HepG2 (cell line): ENCODE results near the gene SAE1. TPM values are rescaled to one million over a fixed set of nuclear protein-coding genes. Genes with fewer than 3 reads are reported as not detected.

Experiments used
- ATAC-seq: fragments of 200-7000 bp; cut with Tn5 transposase; 3 replicates; pipeline ENCODE4 v1.9.1; 2020; ENCODE audit warnings: mild to moderate bottlenecking, moderate library complexity
- BruUV-seq: library from RNA; stranded (reverse); fragments of 400-500 nt; replicated peaks from 2 replicates; lab custom pipeline; 2021; lab: Mats Ljungman, UMichigan
- CTCF ChIA-PET: fragments of 300-600 bp; formaldehyde crosslinking; extraction: SDS; loops from one replicate; lab custom pipeline; 2021; ENCODE audit warnings: low total read pairs, inconsistent platforms, low intra/inter-chr PET ratio; lab: Yijun Ruan, JAX
- POLR2A ChIA-PET: fragments of 350-600 bp; sonication (Branson Sonifier 250); formaldehyde crosslinking; loops from one replicate; lab custom pipeline; 2020; ENCODE audit warnings: antibody characterized with exemption, inconsistent platforms; lab: Yijun Ruan, JAX
- DNase-seq: peaks from one replicate; pipeline ENCODE4 v3.0.0-alpha.2; 2015; ENCODE audit warnings: low spot score
- FAIRE-seq: peaks from 3 replicates; lab custom pipeline; 2011; peaks lifted over from hg19 to GRCh38; lab: Jason Lieb, UNC
- H2AFZ ChIP-seq: one replicate; pipeline ENCODE4 v1.6.1; 2011; ENCODE audit warnings: low read length, inconsistent platforms
- H3K27ac ChIP-seq: fragments of 300-600 bp; 3 replicates; pipeline ENCODE4 v1.8.0; 2011; ENCODE audit warnings: mixed run types, mild to moderate bottlenecking, mixed read lengths, low read length, inconsistent platforms; ENCODE audit not compliant: insufficient read depth; ENCODE audit errors: extremely low read length
- H3K27me3 ChIP-seq, 2 experiments: fragments of 200-600 bp in 1 of 2; 2 replicates in 1 of 2; 3 replicates in 1 of 2; pipeline versions ENCODE4 v1.6.0 to v1.8.0; 2011; ENCODE audit warnings: low read length in 2 of 2, mild to moderate bottlenecking in 2 of 2, moderate library complexity in 2 of 2, inconsistent platforms in 1 of 2; ENCODE audit not compliant: insufficient read depth in 2 of 2, control insufficient read depth in 1 of 2
- H3K36me3 ChIP-seq, 2 experiments: fragments of 200-600 bp in 1 of 2; replicated peaks in 1 of 2; 2 replicates in 1 of 2; 3 replicates in 1 of 2; pipeline versions ENCODE4 v1.5.1 to v1.8.0; 2011; ENCODE audit warnings: low read length in 2 of 2, inconsistent platforms in 1 of 2; ENCODE audit not compliant: insufficient read depth in 2 of 2, control insufficient read depth in 1 of 2
- H3K4me1 ChIP-seq: 2 replicates; pipeline ENCODE4 v1.5.1; 2012; ENCODE audit warnings: low read length, inconsistent platforms; ENCODE audit not compliant: insufficient read depth
- H3K4me2 ChIP-seq: 2 replicates; pipeline ENCODE4 v1.6.0; 2011; ENCODE audit warnings: low read depth, low read length, inconsistent platforms
- H3K4me3 ChIP-seq, 3 experiments: fragments of 200-600 bp in 1 of 3; sonication (generic), shearing (Covaris generic) in 1 of 3; replicated peaks in 1 of 3; 2 replicates each; pipeline ENCODE4 v1.5.1; 2011 to 2016; ENCODE audit warnings: low read length in 3 of 3, inconsistent platforms in 2 of 3, low read depth in 2 of 3, mild to moderate bottlenecking in 2 of 3, control low read depth in 1 of 3, mixed read lengths in 1 of 3; ENCODE audit not compliant: insufficient read depth in 1 of 3
- H3K79me2 ChIP-seq: one replicate; pipeline ENCODE4 v1.6.1; 2011; ENCODE audit warnings: low read length, inconsistent platforms; ENCODE audit not compliant: insufficient read depth
- H3K9ac ChIP-seq: 2 replicates; pipeline ENCODE4 v1.6.0; 2011; ENCODE audit warnings: mild to moderate bottlenecking, low read depth, low read length, inconsistent platforms; ENCODE audit not compliant: insufficient read depth
- H3K9me3 ChIP-seq: 2 replicates; pipeline ENCODE4 v1.5.1; 2012; ENCODE audit warnings: mild to moderate bottlenecking, low read length
- H4K20me1 ChIP-seq: 2 replicates; pipeline ENCODE4 v1.6.0; 2011; ENCODE audit warnings: inconsistent platforms, mild to moderate bottlenecking, low read length, moderate library complexity; ENCODE audit not compliant: insufficient read depth
- ATM ChIP-seq: fragments of 450-650 bp; IDR thresholded peaks from 2 replicates; pipeline ENCODE4 v1.7.1; 2017; ENCODE audit warnings: mild to moderate bottlenecking, borderline replicate concordance
- E2F5 ChIP-seq: sonication (generic); formaldehyde crosslinking; conservative IDR thresholded peaks from 2 replicates; pipeline ENCODE4 v1.4.0; 2020; ENCODE audit warnings: missing genetic modification reagents
- FOXA1 ChIP-seq, 2 experiments: fragments of 450-650 bp in 1 of 2; sonication (generic) in 1 of 2; formaldehyde crosslinking in 1 of 2; IDR thresholded peaks; 2 replicates each; pipeline versions ENCODE4 v1.4.0 to v1.6.1; 2016 to 2020; ENCODE audit warnings: missing genetic modification reagents in 1 of 2
- IKZF4 ChIP-seq: sonication (generic); formaldehyde crosslinking; IDR thresholded peaks from 2 replicates; pipeline ENCODE4 v1.5.1; 2020; ENCODE audit warnings: borderline replicate concordance, mild to moderate bottlenecking, low read depth, missing genetic modification reagents; ENCODE audit errors: not compliant biosample characterization
- ISL2 ChIP-seq: sonication (generic); formaldehyde crosslinking; IDR thresholded peaks from 2 replicates; pipeline ENCODE4 v1.5.0; 2020; ENCODE audit warnings: missing genetic modification reagents
- MLX ChIP-seq: IDR thresholded peaks from 2 replicates; pipeline ENCODE4 v1.6.1; 2016
- MTF1 ChIP-seq: sonication (generic); formaldehyde crosslinking; IDR thresholded peaks from 2 replicates; pipeline ENCODE4 v1.5.0; 2020; ENCODE audit warnings: missing genetic modification reagents
- SALL1 ChIP-seq: sonication (generic); formaldehyde crosslinking; IDR thresholded peaks from 2 replicates; pipeline ENCODE4 v1.8.0; 2022; ENCODE audit warnings: mild to moderate bottlenecking, missing genetic modification reagents
- TEAD3 ChIP-seq: optimal IDR thresholded peaks from 2 replicates; pipeline ENCODE3; 2016; ENCODE audit warnings: borderline replicate concordance
- ZFP1 ChIP-seq: IDR thresholded peaks from 2 replicates; pipeline ENCODE4 v1.6.1; 2016
- ZNF235 ChIP-seq: sonication (generic); formaldehyde crosslinking; IDR thresholded peaks from 2 replicates; pipeline ENCODE4 v1.8.1; 2023; ENCODE audit warnings: mild to moderate bottlenecking, missing genetic modification reagents, borderline replicate concordance
- ZNF30 ChIP-seq: sonication (generic); formaldehyde crosslinking; IDR thresholded peaks from 2 replicates; pipeline ENCODE4 v1.5.0; 2020; ENCODE audit warnings: mild to moderate bottlenecking, missing genetic modification reagents
- ZNF530 ChIP-seq: sonication (generic); formaldehyde crosslinking; IDR thresholded peaks from 2 replicates; pipeline ENCODE4 v1.5.0; 2020; ENCODE audit warnings: low read depth, mild to moderate bottlenecking, missing genetic modification reagents
- ZNF549 ChIP-seq: sonication (generic); formaldehyde crosslinking; IDR thresholded peaks from 2 replicates; pipeline ENCODE4 v1.5.0; 2020; ENCODE audit warnings: missing genetic modification reagents
- ZSCAN29 ChIP-seq: sonication (generic); formaldehyde crosslinking; conservative IDR thresholded peaks from 2 replicates; pipeline ENCODE4 v1.4.0; 2020; ENCODE audit warnings: mild to moderate bottlenecking, missing genetic modification reagents
- WGBS: methylation state at CpG from one replicate; pipeline ENCODE4 v1.1.6; 2017; ENCODE audit warnings: low lambda C conversion rate; 5-methylcytosine and 5-hydroxymethylcytosine counted together
- in situ Hi-C: cut with HindIII; loops from 2 replicates; pipeline ENCODE4 v1.10.0; 2017; ENCODE audit warnings: low pct_unique_long_range_greater_than_20kb; ENCODE audit not compliant: extremely low pct_ligation_motif_present
- intact Hi-C: fragments of 100-400 bp; cut with micrococcal nuclease; formaldehyde crosslinking; loops from one replicate; pipeline ENCODE4 v1.10.0; 2022; ENCODE audit not compliant: unreplicated experiment
- polyA plus RNA-seq, 8 experiments: library from polyadenylated mRNA; depleted of rRNA in 3 of 8; stranded (reverse) in 7 of 8; unstranded in 1 of 8; fragments of >200 nt; fragmentation: Illumina TruSeq in 4 of 8; extraction: Trizol in 4 of 8; gene quantifications; 2 replicates each; pipeline versions ENCODE4 v1.2.1 to v1.2.3, GENCODE V29; 2011 to 2016; ENCODE audit warnings: low read depth in 4 of 8, missing spikeins in 1 of 8, mixed read lengths in 1 of 8; ENCODE audit not compliant: insufficient read depth in 1 of 8
- total RNA-seq, 5 experiments: library from RNA; depleted of rRNA; stranded (reverse); fragments of >200 nt; fragmentation: Illumina TruSeq; extraction: Trizol; gene quantifications; 2 replicates each; pipeline ENCODE4 v1.2.3, GENCODE V29; 2016; ENCODE audit warnings: low read depth in 1 of 5
- TF ChIP-seq, protein P1 (sequence below): sonication (generic); formaldehyde crosslinking; IDR thresholded peaks from 2 replicates; pipeline ENCODE4 v1.4.0; 2020; ENCODE audit warnings: missing genetic modification reagents
- TF ChIP-seq, protein P2 (sequence below): sonication (generic); formaldehyde crosslinking; IDR thresholded peaks from 2 replicates; pipeline ENCODE4 v1.4.0; 2020; ENCODE audit warnings: missing genetic modification reagents, borderline replicate concordance

SAE1 gene
- total and polyA plus RNA-seq, 2 of the 13 experiments (the other 11 are each of a cell fraction or from before 2014, with no cell fraction given) = 87.6 to 197 TPM

DNA sequence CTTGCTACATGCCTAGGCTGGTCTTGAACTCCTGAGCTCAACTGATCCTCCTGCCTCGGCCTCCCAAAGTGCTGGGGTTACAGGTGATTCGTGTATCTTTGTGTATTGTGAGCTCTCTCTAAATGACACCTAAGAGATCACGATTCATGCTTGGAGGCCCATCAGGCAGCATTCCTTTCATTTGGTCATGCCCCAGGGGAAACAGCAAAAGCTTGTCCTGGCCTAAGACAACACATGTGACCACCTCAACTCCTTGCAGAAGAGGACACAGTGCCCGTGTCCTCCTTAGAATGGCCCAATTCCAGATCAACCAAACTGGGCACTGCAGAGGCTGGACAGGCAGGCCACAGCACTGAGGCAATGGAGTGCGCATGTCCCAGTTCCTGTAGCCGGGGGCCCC, 49.5 kb upstream of the SAE1 start (continued):
- TF ChIP-seq IKZF4 = no peak
- TF ChIP-seq ZFP1 (CRISPR knock-in tag) = no peak
- TF ChIP-seq ZNF530 (CRISPR knock-in tag) = no peak
- no peak for TF ChIP-seq FOXA1 (IDR thresholded peaks at IDR 0.05)
- TF ChIP-seq FOXA1 (CRISPR knock-in tag; IDR thresholded peaks at IDR 0.05) = no peak
- TF ChIP-seq ZNF30 (CRISPR knock-in tag) = no peak
- TF ChIP-seq E2F5 = no peak
- no peak for TF ChIP-seq TEAD3 (CRISPR knock-in tag)

GRCh38 chr19:47082493-47082892, 48.1 kb upstream of the SAE1 start:
- intact Hi-C loops = loop anchor here (1.0 kb wide), 1 partner anchor 25 kb away; no protein-coding TSS in a partner anchor
- no peak for FAIRE-seq
- no peak for TF ChIP-seq ZSCAN29 (CRISPR knock-in tag)
- TF ChIP-seq, protein P1, sequence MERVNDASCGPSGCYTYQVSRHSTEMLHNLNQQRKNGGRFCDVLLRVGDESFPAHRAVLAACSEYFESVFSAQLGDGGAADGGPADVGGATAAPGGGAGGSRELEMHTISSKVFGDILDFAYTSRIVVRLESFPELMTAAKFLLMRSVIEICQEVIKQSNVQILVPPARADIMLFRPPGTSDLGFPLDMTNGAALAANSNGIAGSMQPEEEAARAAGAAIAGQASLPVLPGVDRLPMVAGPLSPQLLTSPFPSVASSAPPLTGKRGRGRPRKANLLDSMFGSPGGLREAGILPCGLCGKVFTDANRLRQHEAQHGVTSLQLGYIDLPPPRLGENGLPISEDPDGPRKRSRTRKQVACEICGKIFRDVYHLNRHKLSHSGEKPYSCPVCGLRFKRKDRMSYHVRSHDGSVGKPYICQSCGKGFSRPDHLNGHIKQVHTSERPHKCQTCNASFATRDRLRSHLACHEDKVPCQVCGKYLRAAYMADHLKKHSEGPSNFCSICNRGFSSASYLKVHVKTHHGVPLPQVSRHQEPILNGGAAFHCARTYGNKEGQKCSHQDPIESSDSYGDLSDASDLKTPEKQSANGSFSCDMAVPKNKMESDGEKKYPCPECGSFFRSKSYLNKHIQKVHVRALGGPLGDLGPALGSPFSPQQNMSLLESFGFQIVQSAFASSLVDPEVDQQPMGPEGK (CRISPR knock-in tag) = no peak
- no peak for TF ChIP-seq ZNF235 (CRISPR knock-in tag)
- no peak for TF ChIP-seq SALL1 (CRISPR knock-in tag)
- TF ChIP-seq ISL2 (CRISPR knock-in tag) = no peak
- TF ChIP-seq, protein P2, sequence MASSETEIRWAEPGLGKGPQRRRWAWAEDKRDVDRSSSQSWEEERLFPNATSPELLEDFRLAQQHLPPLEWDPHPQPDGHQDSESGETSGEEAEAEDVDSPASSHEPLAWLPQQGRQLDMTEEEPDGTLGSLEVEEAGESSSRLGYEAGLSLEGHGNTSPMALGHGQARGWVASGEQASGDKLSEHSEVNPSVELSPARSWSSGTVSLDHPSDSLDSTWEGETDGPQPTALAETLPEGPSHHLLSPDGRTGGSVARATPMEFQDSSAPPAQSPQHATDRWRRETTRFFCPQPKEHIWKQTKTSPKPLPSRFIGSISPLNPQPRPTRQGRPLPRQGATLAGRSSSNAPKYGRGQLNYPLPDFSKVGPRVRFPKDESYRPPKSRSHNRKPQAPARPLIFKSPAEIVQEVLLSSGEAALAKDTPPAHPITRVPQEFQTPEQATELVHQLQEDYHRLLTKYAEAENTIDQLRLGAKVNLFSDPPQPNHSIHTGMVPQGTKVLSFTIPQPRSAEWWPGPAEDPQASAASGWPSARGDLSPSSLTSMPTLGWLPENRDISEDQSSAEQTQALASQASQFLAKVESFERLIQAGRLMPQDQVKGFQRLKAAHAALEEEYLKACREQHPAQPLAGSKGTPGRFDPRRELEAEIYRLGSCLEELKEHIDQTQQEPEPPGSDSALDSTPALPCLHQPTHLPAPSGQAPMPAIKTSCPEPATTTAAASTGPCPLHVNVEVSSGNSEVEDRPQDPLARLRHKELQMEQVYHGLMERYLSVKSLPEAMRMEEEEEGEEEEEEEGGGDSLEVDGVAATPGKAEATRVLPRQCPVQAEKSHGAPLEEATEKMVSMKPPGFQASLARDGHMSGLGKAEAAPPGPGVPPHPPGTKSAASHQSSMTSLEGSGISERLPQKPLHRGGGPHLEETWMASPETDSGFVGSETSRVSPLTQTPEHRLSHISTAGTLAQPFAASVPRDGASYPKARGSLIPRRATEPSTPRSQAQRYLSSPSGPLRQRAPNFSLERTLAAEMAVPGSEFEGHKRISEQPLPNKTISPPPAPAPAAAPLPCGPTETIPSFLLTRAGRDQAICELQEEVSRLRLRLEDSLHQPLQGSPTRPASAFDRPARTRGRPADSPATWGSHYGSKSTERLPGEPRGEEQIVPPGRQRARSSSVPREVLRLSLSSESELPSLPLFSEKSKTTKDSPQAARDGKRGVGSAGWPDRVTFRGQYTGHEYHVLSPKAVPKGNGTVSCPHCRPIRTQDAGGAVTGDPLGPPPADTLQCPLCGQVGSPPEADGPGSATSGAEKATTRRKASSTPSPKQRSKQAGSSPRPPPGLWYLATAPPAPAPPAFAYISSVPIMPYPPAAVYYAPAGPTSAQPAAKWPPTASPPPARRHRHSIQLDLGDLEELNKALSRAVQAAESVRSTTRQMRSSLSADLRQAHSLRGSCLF (CRISPR knock-in tag) = no peak
- TF ChIP-seq MLX = no peak
- no peak for TF ChIP-seq ZNF549 (CRISPR knock-in tag)
- no peak for TF ChIP-seq ATM
- TF ChIP-seq MTF1 = no peak

More at GRCh38 chr19:47082493-47082892, 48.1 kb upstream of the SAE1 start:
- Histone ChIP-seq H3K36me3 (peaks cover 15 to 69% of the 10 kb centered on the region in 2 experiments), H2AFZ (no peak overlapping the region), H3K9me3 (no peaks in the 10 kb centered on the region), H3K4me3 (no peak overlapping the region), H4K20me1 (no peaks in the 10 kb centered on the region), H3K9ac (no peak overlapping the region), H3K27ac (no peak overlapping the region), H3K4me1 (peaks cover 7% of the 10 kb centered on the region), H3K27me3 (no peaks in the 10 kb centered on the region), H3K79me2 (no peaks in the 10 kb centered on the region), H3K4me2 (no peak overlapping the region)
- ATAC-seq (no peak), DNase-seq (no peak)
- POLR2A ChIA-PET = interaction anchor here (6.4 kb wide), 1 partner anchor 13 kb away, joined by 46 read pairs; no protein-coding TSS in a partner anchor
- 88% methylated on average over 4 of the region's 5 CpGs for WGBS
- BruUV-seq = no TSS peak
- CTCF ChIA-PET = no interaction called here
- in situ Hi-C loops = no loop called here
